ENCODE data around the gene ITGA1.
"Not testable (repeated sequence)": the region's sequence is repeated elsewhere in the genome, so short reads cannot be mapped to it uniquely, and the experiment has no call there.

Gene ITGA1

DNA sequence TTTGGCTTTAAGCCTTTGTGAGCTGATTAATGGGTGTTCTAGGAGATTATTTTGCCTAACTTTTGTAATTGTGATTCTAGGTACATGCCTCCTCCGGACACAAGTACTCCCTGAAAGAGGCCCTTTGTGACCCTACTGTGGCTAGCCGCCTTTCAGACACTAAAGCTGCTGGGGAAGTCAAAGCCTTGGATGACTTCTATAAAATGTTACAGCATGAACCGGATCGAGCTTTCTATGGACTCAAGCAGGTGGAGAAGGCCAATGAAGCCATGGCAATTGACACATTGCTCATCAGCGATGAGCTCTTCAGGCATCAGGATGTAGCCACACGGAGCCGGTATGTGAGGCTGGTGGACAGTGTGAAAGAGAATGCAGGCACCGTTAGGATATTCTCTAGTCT, 13.6 kb downstream of the ITGA1 start:
- no peak for DNase-seq (ENCODE audit: low read depth in 2 of 2)

DNA sequence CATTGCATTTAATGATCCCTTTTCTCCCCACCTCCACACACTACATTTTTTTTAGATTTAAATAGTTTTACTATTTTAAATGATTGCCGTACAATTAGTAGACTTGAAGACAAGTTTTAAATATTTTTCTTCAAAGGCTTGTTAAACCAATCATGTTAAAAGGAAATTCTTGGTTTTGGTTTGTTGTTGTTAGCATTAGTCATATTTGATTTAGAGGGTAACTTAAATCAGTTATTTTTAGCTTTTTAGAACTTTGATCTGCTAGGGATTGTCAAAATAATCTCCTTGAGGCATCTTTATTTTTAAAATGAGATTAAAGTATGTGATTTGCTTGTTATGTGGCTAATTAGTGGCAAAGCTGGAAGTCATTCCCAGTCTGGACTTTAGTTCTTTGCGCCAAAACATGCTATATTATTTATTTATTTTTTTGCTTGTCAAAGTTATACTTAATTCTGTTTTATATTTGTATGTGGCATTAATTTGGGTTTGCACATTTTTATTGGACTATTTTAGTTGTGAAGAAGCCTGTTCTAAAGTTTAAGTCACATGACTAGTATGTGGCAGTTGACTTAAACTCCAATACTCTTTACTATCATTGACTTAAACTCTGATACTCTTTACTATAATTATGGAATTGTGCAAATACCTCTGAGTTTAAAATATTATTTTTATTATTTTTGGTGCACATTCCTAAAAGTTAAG, 14.7 kb downstream of the ITGA1 start:
- DNase-seq (ENCODE audit: low read depth in 2 of 2) = no peak

DNA sequence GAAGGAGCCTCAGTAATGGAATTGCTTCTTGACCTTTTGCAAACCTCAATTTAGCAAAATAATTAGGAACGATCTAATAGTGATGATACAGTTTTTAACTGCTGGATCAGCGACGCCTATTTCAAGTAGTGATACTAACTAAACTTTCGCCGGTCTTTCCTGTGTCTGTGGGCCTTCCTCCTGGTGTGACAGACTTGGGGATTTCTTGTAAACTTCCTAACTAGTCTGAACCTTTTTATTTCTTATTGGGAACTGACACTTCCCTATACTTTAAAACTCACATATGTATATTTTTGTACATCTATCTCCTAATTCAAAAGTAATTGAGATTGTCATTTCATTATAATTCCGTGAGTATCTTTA, 15.2 kb downstream of the ITGA1 start:
- DNase-seq (ENCODE audit: low read depth in 2 of 2) = no peak

DNA sequence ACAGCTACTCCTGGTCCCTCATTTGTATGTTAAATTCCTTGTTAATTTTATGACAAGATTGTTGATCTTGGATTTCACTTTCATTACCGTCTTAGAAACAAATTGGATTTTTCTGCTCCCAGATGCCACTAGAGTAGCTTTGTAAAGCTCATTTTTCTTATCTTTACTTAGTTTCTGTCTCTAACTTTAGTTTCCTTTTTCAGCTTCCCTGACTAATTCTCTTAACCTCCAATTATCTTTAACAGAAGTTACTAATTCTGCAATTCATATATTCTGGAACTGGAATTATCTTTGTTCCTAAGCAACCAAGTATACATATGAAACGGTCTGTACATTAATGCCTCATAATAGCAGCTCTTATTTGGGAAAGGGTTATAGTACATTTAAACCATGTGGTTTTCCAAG, 16.7 kb downstream of the ITGA1 start:
- no peak for DNase-seq (ENCODE audit: low read depth in 2 of 2)

DNA sequence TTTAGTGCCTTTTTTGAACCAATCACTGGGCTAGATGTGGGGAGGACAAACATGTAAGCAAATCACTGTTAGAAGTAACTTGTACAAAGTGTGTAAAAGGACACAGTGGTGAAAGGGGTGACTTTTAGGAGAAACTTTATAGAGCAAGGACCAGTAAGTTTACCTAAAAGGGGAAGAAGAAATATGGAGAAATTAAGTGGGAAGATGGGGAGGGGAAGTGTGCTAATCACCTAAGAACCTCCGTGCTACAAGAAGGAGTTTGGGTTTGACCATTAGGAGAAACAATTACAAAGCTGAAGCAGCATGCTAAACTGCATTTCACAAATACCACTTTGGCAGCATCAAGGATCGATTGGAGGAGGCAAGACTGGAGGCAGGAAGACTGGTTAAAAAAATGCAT, 17.3 kb downstream of the ITGA1 start:
- no peak for DNase-seq (ENCODE audit: low read depth in 2 of 2)

DNA sequence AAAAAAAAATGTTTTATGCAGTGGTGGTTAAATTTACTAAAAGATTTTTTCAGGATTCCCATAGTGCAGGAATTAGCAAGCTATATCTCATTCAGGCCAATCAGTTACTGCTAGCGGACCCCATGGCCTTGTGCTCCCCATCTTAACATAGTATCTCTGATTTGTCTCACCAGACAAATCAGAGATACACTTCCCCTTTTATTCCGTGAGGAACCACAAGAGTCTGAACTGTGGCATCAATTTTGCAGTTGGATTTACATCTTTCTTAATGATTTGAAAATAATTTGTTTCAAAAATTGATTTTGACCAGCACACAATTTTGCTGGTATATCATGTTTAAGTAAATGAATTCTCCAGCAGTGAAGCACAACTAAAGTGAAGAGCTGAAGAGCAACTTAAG, 17.9 kb downstream of the ITGA1 start:
- DNase-seq (ENCODE audit: low read depth in 2 of 2) = no peak

DNA sequence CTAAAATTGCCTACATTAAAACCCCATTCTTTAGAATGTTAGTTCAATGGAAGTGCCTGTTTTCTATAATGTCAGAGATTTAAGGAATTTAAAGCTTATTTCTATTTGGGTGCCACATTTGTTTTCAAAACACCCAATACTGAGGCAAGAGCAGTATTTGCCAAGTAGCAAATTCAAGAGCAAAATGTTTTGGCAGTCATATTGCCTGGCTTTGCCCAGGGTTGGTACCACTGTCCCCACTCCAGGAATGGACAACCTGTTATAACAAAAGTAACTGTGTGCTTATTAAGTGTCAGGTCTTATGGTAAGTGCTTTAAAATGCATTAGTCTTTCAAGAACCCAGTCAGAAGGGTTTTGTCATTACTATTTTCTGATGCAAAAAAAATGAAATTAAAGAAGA, 19.3 kb downstream of the ITGA1 start:
- DNase-seq (ENCODE audit: low read depth in 2 of 2) = no peak

DNA sequence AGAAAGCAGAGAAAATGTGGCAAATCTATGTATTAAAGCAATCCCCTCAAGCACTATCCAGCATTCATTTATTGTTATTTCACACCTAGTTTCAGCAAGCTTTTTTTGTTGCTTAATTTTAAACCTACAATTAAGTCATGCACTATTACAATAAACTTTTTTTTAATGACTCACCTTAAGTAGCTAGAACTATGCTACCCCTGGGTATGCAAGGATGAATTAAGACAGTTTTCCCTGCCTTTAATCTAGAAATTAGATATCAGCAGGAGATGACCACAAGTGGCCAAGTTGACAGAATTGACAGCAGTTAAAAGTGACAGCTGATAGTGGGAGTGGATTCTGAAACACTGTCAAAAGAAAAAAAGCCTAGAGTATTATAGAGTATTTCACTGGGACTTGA, 20.0 kb downstream of the ITGA1 start:
- no peak for DNase-seq (ENCODE audit: low read depth in 2 of 2)

DNA sequence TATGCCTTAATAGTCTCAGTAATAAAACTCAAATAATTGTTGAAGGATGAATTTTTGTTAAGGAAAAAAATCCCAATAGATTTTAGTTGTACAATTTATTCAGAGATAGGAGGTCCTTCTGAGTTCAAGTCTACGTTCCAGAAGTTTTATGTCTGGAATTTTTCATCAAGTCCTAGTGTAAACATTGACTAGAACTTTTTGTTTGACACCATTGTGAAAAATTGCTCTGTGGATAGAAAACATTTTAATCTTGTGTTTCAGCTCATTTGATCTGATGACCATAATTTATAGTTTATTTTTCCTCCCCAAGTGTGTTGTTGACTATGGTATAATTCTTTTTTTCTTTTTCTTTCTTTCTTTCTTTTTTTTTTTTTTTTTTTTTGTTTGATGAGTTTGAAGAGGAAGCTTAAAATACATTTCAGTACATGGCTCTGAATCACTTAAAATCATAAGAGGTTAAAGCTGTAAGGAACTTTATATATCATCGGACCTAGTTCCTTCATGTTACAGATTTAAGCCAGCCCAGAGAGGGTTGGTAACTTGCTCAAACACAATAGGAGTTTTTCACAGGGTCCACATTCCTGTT, 20.7 kb downstream of the ITGA1 start:
- DNase-seq (ENCODE audit: low read depth in 2 of 2) = no peak

DNA sequence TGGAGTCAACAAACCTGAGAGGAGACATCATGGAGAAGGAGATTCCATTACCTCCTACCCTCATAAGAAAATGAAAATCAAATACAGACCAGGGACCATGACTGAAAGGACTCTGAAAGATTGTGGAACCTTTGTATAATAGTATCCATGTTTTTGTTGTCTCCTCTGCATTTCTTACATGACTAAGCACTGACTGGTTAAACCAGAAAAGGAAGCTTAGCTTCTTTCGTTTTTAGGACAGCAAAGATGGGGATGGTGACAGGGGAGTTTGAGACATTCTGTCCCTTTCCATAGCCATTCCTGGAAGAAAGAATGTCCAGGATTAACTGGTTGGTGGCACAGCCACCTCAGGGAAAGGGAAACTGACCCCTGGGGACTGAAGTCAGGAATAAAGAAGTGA, 22.2 kb downstream of the ITGA1 start:
- no peak for DNase-seq (ENCODE audit: low read depth in 2 of 2)

DNA sequence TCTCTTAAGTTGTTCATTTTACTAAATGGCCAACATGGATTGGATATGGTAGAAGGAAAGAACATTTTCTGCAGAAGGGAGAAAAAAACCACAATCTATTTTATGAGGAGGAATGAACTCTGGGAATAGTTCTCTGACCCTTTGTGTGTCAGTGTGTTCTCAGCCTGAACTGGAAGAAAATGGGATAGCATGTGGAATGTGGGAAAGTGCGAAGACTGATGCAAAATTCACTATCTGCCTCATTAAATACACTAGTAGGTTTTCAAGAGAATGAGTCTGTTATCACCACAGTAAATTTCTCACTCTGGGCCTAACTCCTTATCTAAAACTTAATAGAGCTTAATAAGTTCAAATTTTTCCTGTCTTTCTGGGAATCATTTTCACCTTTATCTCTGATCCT, 22.7 kb downstream of the ITGA1 start:
- no peak for DNase-seq (ENCODE audit: low read depth in 2 of 2)

DNA sequence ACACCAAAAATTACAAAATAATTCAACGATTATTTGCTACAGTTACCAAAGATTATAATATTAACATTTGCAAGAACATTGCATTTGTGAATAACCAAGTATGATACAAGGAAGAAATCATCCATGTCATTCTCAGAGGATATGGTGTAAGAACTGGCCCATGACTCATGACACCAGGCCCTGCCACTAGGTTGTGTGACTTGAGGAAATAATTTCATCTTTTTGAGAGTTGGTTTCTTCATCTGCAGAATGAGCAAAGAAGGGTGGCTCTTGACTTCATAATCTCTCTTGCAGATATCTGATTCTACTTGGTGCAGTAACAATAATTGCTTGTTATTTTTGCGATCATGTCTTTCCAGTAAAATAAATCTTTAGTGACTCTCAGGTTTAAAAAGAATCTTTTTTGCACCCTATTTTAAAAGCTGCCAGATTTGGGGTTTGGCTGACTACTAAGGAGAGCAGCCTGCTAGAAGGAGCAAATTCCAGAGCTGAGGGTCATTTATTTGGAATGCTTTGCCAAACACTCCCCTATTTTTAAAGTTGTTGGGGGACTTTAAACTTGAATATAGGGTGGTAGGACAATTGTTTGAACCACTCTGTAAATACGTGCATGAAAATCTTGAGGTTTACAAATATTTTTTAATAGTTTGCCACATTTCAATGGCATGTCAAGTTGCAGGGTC, 23.5 kb downstream of the ITGA1 start:
- no peak for DNase-seq (ENCODE audit: low read depth in 2 of 2)

DNA sequence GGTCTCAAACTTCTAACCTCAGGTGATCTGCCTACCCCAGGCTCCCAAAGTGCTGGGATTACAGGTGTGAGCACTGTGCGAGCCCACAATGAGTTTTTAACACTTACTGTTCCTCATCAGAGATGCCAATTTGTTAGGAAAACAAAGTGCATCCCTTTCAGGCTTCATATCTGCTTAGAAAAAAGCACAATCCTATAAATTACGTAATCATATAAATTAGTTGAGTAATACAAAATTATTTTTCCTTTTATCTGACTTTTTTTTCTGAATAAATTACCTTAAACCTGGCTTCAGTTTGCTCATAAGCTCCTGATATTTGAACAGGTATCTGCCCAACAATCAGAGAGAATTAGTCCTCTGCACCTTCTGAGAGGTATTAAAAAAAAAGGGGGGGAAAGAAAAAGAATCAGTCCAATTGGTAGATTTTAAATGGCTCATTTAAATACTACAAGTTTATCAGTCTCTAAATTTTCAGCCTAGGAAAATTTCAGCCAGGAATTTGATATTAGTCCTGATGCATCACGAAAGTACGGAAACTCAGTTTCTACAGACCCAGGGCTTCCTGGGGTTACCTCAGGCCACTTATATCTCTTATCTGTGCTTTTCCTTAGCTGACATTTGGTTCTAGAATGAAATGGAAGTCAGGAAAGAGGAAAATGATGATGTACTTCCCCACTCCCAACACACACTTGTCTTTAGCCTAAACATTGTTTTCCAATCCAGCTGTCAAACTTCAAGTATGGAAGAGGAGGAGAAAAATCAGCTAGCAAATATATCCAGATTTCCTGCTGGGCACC, 26.8 kb downstream of the ITGA1 start:
- no peak for DNase-seq (ENCODE audit: low read depth in 2 of 2)

DNA sequence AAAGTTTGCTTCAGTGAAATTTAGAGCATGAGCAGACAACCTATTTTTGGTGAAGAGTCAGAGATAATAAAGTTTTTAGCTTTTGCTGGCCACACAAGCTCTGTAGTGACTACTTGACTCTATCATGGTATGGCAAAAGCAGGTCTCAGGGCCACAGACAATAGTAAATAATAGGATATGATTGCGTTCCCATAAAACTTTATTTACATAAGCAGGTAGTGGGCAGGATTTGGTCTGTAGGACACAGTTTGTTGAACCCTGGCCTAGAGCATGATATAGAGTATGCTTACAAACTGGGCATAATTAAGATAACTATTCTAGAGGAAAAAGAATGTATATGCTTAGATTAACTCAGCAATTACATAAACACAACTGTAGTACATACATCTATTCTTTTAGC, 30.1 kb downstream of the ITGA1 start:
- no peak for DNase-seq (ENCODE audit: low read depth in 2 of 2)

DNA sequence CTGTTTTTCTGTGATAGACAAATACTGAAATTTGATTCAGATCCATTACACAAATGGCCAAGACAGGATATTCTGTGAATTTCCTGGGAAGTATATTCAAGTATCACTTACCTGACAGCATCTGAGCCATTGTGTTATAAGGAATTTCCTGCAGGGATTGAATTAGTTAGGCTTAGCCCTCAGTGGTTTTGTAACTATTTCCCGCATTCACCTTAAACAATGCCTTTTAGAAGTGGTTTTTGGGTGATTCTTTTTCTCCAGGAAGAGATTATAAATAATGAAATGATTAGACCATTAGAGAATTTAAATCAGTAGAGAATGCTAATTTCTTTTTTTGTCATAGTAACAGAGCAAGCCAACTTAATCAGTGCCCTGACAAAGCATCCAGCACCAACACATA, 30.6 kb downstream of the ITGA1 start:
- DNase-seq (ENCODE audit: low read depth in 2 of 2) = no peak

DNA sequence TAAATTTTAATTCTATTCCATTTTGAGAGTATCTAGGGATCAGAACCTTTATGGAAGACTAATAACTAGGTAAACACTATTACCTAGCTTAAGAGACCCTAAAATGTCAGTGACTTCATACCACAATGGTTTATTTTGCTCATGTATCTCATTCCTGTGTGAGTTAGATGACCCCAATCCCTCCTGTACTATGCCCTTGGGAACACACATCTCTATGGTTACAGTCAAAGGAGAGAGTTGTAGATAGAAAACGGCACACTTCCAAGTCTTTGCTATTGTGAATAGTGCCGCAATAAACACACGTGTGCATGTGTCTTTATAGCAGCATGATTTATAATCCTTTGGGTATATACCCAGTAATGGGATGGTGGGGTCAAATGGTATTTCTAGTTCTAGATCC, 31.1 kb downstream of the ITGA1 start:
- not testable (repeated sequence) for DNase-seq (ENCODE audit: low read depth in 2 of 2)

DNA sequence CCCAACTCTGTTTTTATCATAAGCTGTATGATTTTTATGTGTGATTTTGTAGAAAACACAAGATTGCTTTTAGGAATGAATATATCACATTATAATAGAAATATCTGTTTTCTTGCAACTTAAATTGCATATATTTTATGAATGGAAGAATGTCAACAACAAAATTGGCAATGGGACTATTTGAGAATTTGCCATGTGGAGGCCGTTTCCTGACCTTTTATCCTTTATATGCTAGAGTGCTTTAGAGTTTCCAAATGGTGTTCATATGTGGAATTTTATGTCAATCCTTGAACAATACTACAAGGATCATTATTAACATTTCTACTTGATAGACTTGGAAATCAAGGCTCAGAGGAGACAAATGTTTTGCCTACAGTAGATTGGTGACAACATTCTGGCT, 34.2 kb downstream of the ITGA1 start:
- no peak for DNase-seq (ENCODE audit: low read depth in 2 of 2)

DNA sequence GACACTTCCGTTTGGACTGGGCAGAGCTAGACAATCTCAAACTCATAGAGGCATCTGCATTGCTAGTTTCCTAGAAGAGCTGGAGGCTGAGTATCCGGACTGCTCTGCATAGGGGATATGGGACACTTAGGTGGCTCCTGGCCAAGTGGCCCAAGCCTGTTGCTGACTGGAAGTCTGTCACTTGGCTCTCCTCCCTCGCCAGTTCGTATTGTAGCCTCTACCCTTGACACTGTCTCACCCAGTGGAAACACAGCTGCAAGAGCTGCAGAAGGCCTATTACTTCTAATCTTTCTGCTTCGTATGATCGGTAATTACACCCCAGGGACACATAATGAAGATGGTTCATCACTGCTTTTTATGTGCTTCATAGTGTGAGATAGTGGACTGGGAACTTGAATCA, 34.7 kb downstream of the ITGA1 start:
- no peak for DNase-seq (ENCODE audit: low read depth in 2 of 2)

DNA sequence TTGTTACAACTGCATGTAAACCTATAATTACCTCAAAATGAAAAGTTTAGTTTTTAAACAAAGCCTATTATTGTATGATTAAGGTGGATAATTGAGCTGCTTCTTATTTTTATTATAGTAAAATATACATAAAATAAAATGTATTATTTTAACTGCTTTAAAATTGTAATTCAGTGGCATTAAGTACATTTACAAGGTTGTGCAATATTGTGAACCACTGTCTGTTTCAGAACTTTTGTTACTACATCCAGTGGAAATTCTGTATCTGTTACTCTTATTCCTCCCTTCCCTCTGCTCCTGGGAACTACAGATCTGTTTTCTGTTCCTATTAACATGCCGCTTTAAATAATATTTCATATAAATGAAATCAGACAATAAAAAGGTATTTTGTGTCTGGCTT, 37.1 kb downstream of the ITGA1 start:
- DNase-seq (ENCODE audit: low read depth in 2 of 2) = no peak

DNA sequence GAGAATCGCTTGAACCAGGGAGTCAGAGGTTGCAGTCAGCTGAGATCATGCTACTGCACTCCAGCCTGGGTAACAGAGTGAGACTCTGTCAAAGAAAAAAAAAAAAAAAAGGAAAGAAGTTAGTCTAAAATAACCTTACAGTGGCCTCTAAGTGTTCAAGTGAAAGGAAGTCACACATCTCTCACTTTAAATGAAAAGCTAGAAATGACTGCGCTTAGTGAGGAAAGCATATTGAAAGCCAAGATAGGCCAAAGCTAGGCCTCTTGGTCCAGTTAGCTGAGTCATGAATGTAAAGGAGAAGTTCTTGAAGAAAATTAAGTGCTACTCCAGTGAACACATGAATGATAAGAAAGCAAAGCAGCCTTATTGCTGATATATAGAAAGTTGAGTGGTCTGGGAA, 38.1 kb downstream of the ITGA1 start:
- no peak for DNase-seq (ENCODE audit: low read depth in 2 of 2)

DNA sequence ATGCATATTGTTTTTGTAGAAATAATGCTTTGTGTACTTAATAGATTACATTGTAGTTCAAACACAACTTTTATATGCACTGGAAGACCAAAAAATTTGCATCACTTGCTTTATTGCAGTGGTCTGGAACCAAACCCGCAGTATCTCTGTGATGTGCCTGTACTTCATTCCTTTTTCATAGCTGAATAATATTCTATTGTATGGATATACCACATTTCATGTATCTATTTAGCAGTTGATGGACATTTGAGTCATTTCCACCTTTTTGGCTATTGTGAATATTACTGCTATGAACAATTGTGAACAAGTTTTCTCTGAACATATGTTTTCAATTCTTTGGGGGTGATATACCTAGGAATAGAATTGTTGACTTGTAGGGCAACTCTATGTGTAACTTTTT, 40.1 kb downstream of the ITGA1 start:
- no peak for DNase-seq (ENCODE audit: low read depth in 2 of 2)

DNA sequence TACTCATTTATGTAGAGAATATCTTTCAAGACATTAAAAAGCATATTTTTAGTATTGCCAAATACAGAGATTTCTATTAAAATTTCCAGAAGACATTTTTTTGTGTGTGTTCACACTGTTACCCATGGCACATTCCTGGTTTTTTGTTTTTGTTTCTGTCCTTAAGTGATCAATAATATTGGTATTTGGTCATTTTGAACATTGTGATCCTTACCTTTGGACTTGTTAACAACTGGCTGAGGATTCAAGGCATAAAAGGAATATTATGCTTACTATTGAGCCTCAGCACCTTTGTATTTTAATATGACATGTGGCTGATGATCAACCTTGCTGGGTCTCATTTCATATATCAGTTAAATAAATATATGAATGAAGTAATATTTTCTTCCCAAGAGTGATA, 41.9 kb downstream of the ITGA1 start:
- DNase-seq (ENCODE audit: low read depth in 2 of 2) = no peak

DNA sequence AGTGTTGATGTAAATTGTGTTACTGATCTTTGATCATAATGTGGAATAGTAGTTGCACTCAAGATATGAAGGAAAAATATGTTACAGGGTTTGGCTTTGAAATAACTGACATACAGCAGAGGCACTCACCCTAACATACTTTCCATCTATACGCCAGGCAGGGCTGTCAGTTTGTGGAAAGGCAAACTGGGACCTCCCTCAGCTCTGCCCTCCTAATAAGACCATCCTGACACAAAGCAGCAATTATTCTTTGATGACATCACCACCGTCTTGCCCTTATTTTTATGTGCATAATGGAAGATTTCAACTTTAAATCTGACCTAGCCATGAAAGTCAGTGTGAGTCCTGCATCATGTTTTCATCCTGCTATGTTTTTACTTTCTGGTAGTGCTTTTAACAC, 42.9 kb downstream of the ITGA1 start:
- DNase-seq (ENCODE audit: low read depth in 2 of 2) = no peak

All from stimulated activated CD8-positive, alpha-beta memory T cell treated with anti-CD3 and anti-CD28 coated beads, Interleukin-7, amount 100 ng/mL, for 1 hour (primary cell).